GM18861 (cell line): ENCODE results near the gene INCENP.
"Not testable (repeated sequence)": the region's sequence is repeated elsewhere in the genome, so short reads cannot be mapped to it uniquely, and the experiment has no call there.

Experiments used
- ATAC-seq: cut with Tn5 transposase; IDR thresholded peaks from one replicate; pipeline ENCODE4 v1.9.1; 2021; ENCODE audit not compliant: unreplicated experiment

INCENP gene

DNA sequence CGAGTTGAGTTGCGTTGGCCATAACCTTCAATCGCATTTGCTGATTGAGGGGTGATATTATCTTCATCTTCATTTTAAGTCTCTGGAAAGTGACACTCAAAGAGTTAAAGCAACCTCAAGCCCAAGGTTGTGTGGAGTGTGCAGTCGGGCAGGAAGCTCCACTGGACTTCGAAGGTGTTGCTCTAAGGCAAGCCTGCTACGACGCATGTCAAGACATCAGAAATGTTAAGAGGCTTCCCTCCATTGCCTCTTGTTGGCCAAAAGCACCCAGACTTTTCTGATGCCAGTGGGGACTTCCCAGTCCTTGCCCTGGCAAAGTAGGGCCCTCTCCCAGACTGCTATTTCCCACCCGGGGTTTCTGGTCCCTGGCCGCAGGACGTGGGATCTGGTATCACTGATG is 42.6 kb downstream of the INCENP start:
- ATAC-seq, result no peak

DNA sequence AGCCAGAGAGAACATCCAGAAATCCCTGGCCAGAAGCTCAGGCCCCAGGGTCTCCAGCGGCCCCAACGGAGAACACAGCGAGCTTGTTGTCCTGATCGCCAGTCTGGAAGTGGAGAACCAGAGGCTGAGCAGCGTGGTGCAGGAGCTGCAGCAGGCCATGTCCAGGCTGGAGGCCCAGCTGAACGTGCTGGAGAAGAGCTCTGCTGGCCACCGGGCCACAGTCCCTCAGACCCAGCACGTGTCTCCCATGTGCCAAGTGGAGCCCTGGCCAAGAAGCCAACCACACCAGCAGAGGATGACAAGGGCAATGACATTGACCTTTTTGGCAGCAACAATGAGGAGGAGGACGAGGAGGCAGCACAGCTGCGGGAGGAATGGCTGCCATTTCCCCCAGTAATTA is 45.6 kb downstream of the INCENP start:
- ATAC-seq, result no peak

DNA sequence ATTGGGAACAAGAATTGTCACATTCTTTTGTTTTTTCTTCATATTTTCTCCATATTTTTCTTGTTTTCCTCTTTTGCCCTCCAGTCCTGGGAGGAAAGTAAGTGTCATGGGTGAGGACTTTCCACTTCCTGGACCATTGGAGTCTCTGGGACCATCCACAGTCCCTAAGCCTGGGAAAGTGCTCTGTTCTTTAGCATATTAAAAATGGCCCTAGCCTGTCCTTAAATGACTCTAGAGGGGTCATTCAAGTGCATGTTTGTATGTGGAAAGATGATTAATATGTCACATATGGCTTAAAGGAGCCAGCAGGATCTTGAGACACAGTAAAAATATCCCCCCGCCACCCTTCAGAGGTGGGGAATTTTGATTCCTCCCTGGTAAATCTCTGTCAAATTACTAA is 46.1 kb downstream of the INCENP start:
- no peak for ATAC-seq

DNA sequence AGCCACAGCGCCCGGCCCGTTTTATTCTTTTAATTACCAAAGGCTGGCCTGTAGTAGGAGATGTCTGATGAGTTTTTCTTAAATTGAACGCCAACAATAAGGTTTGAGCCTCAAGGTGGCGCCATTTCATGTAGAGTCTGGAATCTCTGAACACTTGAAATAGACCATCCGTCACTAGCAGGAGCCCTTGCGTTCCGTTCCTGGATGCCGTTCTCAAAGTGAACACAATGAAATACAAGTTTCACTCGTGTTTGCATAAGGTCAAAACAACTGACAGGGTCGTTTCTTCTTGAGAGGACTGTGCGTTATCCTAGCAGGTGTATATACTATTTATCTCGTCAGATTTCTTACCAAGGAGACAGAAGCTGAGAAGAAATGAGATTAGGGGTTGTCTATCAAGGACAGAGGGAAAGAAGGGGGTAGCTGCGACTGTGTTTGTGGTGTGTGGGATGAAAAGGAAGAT is 47.5 kb downstream of the INCENP start:
- ATAC-seq, result no peak

GRCh38 chr11:62172294-62172693 is 48.5 kb downstream of the INCENP start:
- no peak for ATAC-seq

DNA sequence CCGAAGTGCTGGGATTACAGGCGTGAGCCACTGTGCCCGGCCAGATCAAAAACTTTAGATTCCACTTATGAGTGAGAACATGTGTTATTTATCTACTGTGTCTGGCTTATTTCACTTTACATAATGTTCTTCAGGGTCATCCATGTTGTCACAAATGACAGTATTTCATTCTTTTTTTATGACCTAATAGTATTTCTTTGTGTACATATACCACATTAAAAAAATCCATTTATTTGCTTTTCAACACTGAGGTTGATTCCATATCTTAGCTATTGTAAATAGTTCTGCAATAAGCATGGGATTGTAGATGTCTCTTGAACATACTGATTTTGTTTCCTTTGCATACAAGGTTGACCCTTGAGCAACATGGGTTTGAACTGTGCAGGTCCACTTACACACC is 53.0 kb downstream of the INCENP start:
- no peak for ATAC-seq

DNA sequence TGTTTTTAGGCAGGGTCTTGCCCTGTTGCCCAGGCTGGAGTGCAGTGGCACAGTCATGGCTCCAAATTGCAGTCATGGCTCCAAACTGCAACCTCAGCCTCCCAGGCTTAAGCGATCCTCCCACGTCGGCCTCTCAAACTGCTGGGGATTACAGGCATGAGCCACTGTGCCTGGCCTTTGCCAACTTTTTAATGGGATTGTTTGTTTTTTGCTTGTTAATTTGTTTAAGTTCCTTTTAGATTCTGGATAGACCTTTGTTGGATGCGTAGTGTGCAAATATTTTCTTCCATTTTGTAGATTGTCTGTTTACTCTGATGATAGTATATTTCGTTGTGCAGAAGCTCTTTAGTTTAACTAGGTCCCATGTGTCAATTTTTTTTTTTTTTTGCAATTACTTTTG is 56.2 kb downstream of the INCENP start:
- ATAC-seq, result no peak

DNA sequence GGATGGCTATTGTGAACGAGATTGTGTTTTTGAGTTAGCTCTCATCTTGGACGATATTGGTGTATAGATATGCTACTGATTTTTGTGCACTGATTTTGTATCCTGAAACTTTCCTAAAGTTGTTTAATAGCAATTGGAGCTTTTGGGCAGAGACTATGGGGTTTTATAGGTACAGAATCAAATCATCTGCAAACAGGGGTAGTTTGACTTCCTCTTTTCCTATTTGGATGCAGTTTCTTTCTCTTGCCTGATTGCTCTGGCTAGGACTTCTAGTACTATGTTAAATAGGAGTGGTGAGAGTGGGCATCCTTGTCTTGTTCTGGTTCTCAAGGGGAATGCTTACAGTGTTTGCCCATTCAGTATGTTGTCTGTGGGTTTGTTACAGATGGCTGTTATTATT is 57.3 kb downstream of the INCENP start:
- ATAC-seq, result no peak

- no peak for ATAC-seq
These were observed 58.5 kb downstream of the INCENP start for GRCh38 chr11:62182147-62182891.

DNA sequence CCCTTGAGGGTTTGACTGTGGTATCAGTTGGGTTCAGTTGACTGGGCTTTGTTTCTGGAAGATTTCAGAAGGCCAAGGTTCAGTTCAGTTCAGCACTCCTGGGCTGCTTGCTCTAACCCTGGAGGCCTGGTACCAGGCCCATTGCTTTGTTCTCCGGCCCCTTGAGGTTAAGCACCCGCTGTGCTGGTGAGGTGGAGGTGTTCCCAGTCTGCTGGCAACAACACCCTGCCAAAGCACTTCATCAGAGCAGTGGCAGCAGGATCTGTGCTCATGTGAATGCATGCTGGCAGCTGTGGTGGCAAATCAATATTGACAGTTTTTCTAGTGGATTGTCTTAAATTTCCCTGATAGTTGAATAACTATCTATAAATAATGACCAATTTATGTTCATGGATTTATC is 62.4 kb downstream of the INCENP start:
- no peak for ATAC-seq

DNA sequence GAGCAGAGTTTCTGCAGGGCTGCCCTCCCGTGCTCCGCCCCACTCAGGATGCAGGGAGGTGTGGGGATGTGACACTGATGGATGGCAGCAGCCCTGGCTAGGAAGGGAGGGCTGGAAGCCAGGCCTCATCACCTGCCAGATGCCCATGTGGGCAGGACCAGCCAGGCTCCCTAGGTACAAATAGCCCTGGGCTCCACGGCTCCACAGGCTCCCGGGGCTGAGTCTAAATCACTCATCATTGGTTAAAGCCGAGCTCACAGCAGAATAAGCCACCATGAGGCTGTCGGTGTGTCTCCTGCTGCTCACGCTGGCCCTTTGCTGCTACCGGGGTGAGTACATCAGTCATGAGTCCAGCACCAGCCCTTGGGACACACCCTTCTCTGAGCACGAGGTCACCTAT is 66.2 kb downstream of the INCENP start, which contains the start of gene SCGB1D1:
Gene SCGB1D1 (plus strand): TSS at position 206 of the 400 bp plus-strand sequence. CDS start 69 bp downstream, at position 275.
- no peak for ATAC-seq

GRCh38 chr11:62193952-62194351 is 70.1 kb downstream of the INCENP start:
- ATAC-seq, result no peak

GRCh38 chr11:62195010-62195409 is 71.2 kb downstream of the INCENP start:
- not testable (repeated sequence) for ATAC-seq

DNA sequence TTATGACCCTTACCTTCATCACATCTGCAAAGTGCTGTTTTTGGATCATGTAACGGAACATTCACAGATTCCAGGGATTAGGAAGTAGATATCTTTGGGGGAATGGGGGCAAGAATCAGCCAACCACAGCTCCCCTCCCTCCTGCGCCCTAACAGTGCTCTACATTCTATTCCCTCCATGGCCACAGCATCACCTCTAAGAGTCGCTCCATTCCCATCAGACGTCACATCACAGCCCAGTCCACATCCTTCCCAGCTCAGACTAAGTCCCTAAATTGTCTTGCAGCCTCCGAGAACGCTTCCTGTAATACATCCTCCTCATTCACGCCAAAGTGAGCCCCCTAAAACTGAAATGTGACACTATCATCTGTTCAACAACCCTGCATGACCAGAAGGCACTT is 72.1 kb downstream of the INCENP start:
- no peak for ATAC-seq

DNA sequence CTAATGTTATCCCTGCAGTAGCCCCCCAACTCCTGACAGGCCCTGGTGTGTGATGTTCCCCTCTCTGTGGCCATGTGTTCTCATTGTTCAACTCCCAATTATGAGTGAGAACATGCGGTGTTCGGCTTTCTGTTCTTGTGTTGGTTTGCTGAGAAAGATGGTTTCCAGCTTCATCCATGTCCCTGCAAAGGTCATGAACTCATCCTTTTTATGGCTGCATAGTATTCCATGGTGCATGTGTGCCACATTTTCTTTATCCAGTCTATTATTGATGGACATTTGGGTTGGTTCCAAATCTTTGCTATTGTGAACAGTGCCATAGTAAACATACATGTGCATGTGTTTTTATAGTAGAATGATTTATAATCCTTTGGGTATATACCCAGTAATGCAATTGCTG is 73.6 kb downstream of the INCENP start:
- not testable (repeated sequence) for ATAC-seq

DNA sequence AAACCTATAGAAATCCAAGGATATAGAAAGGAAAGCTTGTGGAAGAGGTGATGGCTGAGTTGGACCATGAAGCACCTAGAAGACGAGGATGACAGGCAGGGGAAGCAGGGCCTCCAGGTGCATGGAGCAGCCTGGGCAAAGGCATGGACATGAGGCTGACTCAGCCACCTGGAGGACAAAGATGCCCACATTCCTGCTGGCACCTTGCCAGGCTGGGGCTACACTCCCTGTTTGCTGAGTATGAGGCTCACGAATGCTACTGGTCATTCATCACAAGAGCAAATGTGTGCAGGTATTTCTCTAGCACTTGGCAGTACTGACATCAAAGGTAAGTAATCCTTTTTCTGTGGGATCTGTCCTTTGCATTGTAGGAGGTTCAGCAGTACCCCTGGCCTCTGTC is 77.6 kb downstream of the INCENP start:
- no peak for ATAC-seq
